Skeletal muscle satellite cell (primary cell): ENCODE data around the gene GRIK3.

Experiments
- H3K27me3 ChIP-seq: 2 replicates; pipeline ENCODE4 v1.7.0; 2013; ENCODE audit warnings: low read length; ENCODE audit not compliant: control insufficient read depth, insufficient read depth
- H3K36me3 ChIP-seq: 2 replicates; pipeline ENCODE4 v1.7.0; 2013; ENCODE audit warnings: mild to moderate bottlenecking, control low read depth, low read length; ENCODE audit not compliant: insufficient read depth
- H3K4me1 ChIP-seq: 2 replicates; pipeline ENCODE4 v1.7.0; 2013; ENCODE audit warnings: low read length; ENCODE audit not compliant: control insufficient read depth, insufficient read depth
- H3K4me2 ChIP-seq: 2 replicates; pipeline ENCODE4 v1.7.0; 2013; ENCODE audit warnings: mild to moderate bottlenecking, low read length
- H3K4me3 ChIP-seq: 2 replicates; pipeline ENCODE4 v1.7.0; 2013; ENCODE audit warnings: low read length
- H3K9ac ChIP-seq: 2 replicates; pipeline ENCODE4 v1.7.0; 2013; ENCODE audit warnings: mild to moderate bottlenecking, low read depth, low read length, moderate library complexity
- H3K9me3 ChIP-seq: replicated peaks from 2 replicates; pipeline ENCODE4 v1.7.0; 2013; ENCODE audit warnings: mild to moderate bottlenecking, control low read depth, low read length

GRIK3 gene

GRCh38 chr1:37032660-37033354 lies 1.5 kb downstream of the GRIK3 start:
- H3K9me3 ChIP-seq = no peaks in the 10 kb centered on the region
- H3K36me3 ChIP-seq = no peaks in the 10 kb centered on the region
- H3K4me2 ChIP-seq = no peak overlapping the region
- no peak overlapping the region for H3K9ac ChIP-seq
- no peak overlapping the region for H3K4me3 ChIP-seq
- H3K27me3 ChIP-seq = peaks cover 60% of the 10 kb centered on the region
- H3K4me1 ChIP-seq = no peaks in the 10 kb centered on the region

GRCh38 chr1:37031871-37032270 lies 2.4 kb downstream of the GRIK3 start:
- Histone ChIP-seq H3K36me3 (no peaks in the 10 kb centered on the region), H3K4me3 (no peak overlapping the region), H3K4me1 (no peaks in the 10 kb centered on the region), H3K9me3 (no peaks in the 10 kb centered on the region), H3K4me2 (no peak overlapping the region), H3K27me3 (peaks cover 53% of the 10 kb centered on the region), H3K9ac (no peak overlapping the region)

- no peak overlapping the region for H3K4me2 ChIP-seq
- H3K27me3 ChIP-seq = peaks cover 48% of the 10 kb centered on the region
- H3K4me1 ChIP-seq = no peaks in the 10 kb centered on the region
- H3K9me3 ChIP-seq = no peaks in the 10 kb centered on the region
- no peak overlapping the region for H3K9ac ChIP-seq
- H3K36me3 ChIP-seq = no peaks in the 10 kb centered on the region
- no peak overlapping the region for H3K4me3 ChIP-seq
Observed at GRCh38 chr1:37031429-37031828, 2.9 kb downstream of the GRIK3 start.

- no peak overlapping the region for H3K4me3 ChIP-seq
- no peaks in the 10 kb centered on the region for H3K9me3 ChIP-seq
- no peaks in the 10 kb centered on the region for H3K36me3 ChIP-seq
- no peak overlapping the region for H3K4me2 ChIP-seq
- no peak overlapping the region for H3K9ac ChIP-seq
- no peaks in the 10 kb centered on the region for H3K4me1 ChIP-seq
- H3K27me3 ChIP-seq = peaks cover 31% of the 10 kb centered on the region
Observed at GRCh38 chr1:37028981-37029617, 5.2 kb downstream of the GRIK3 start.

- Histone ChIP-seq H3K9ac (no peak overlapping the region), H3K4me2 (no peak overlapping the region), H3K27me3 (no peaks in the 10 kb centered on the region), H3K36me3 (no peaks in the 10 kb centered on the region), H3K9me3 (peaks cover 4% of the 10 kb centered on the region), H3K4me1 (no peaks in the 10 kb centered on the region), H3K4me3 (no peak overlapping the region)
Observed at GRCh38 chr1:37021502-37021901, 12.8 kb downstream of the GRIK3 start.

GRCh38 chr1:37020653-37021277 lies 13.6 kb downstream of the GRIK3 start:
- no peaks in the 10 kb centered on the region for H3K36me3 ChIP-seq

GRCh38 chr1:37018510-37018909 lies 15.8 kb downstream of the GRIK3 start:
- Histone ChIP-seq H3K4me2 (no peak overlapping the region), H3K4me3 (no peak overlapping the region), H3K9me3 (peaks cover 12% of the 10 kb centered on the region), H3K27me3 (no peaks in the 10 kb centered on the region), H3K36me3 (no peaks in the 10 kb centered on the region), H3K4me1 (no peaks in the 10 kb centered on the region), H3K9ac (no peak overlapping the region)

More at GRCh38 chr1:37020653-37021277, 13.6 kb downstream of the GRIK3 start:
- H3K27me3 ChIP-seq = no peaks in the 10 kb centered on the region
- H3K4me2 ChIP-seq = no peak overlapping the region
- H3K9me3 ChIP-seq = peaks cover 4% of the 10 kb centered on the region
- no peak overlapping the region for H3K9ac ChIP-seq
- H3K4me1 ChIP-seq = no peaks in the 10 kb centered on the region
- no peak overlapping the region for H3K4me3 ChIP-seq

GRCh38 chr1:37017720-37018119 lies 16.6 kb downstream of the GRIK3 start:
- no peak overlapping the region for H3K9ac ChIP-seq
- peaks cover 16% of the 10 kb centered on the region for H3K9me3 ChIP-seq
- no peaks in the 10 kb centered on the region for H3K4me1 ChIP-seq
- H3K4me2 ChIP-seq = no peak overlapping the region
- no peaks in the 10 kb centered on the region for H3K36me3 ChIP-seq
- no peaks in the 10 kb centered on the region for H3K27me3 ChIP-seq
- H3K4me3 ChIP-seq = no peak overlapping the region

GRCh38 chr1:37016121-37016520 lies 18.2 kb downstream of the GRIK3 start:
- Histone ChIP-seq H3K36me3 (no peaks in the 10 kb centered on the region), H3K9ac (no peak overlapping the region), H3K27me3 (no peaks in the 10 kb centered on the region), H3K4me3 (no peak overlapping the region), H3K9me3 (peaks cover 16% of the 10 kb centered on the region), H3K4me2 (no peak overlapping the region), H3K4me1 (no peaks in the 10 kb centered on the region)

- H3K4me2 ChIP-seq = no peak overlapping the region
- no peaks in the 10 kb centered on the region for H3K27me3 ChIP-seq
- no peak overlapping the region for H3K4me3 ChIP-seq
- H3K9ac ChIP-seq = no peak overlapping the region
- H3K36me3 ChIP-seq = no peaks in the 10 kb centered on the region
- H3K9me3 ChIP-seq = peaks cover 16% of the 10 kb centered on the region
- H3K4me1 ChIP-seq = no peaks in the 10 kb centered on the region
Observed at GRCh38 chr1:37015713-37016112, 18.6 kb downstream of the GRIK3 start.

GRCh38 chr1:37012226-37012625 lies 22.1 kb downstream of the GRIK3 start:
- H3K4me3 ChIP-seq = no peak overlapping the region
- no peaks in the 10 kb centered on the region for H3K27me3 ChIP-seq
- H3K36me3 ChIP-seq = no peaks in the 10 kb centered on the region
- H3K9me3 ChIP-seq = peaks cover 12% of the 10 kb centered on the region
- no peak overlapping the region for H3K9ac ChIP-seq
- no peak overlapping the region for H3K4me2 ChIP-seq
- H3K4me1 ChIP-seq = no peaks in the 10 kb centered on the region
